NOMO-1 (cell line): ENCODE results near the gene FANCI.

ENCODE experiments used
- DNase-seq, 2 experiments: peaks; one replicate each; lab custom pipeline; 2025; ENCODE audit not compliant: unreplicated experiment in 2 of 2; lab: John Stamatoyannopoulos, UW

FANCI gene

GRCh38 chr15:89330119-89330518 is 86.3 kb downstream of the FANCI start:
- no peak for DNase-seq

DNA sequence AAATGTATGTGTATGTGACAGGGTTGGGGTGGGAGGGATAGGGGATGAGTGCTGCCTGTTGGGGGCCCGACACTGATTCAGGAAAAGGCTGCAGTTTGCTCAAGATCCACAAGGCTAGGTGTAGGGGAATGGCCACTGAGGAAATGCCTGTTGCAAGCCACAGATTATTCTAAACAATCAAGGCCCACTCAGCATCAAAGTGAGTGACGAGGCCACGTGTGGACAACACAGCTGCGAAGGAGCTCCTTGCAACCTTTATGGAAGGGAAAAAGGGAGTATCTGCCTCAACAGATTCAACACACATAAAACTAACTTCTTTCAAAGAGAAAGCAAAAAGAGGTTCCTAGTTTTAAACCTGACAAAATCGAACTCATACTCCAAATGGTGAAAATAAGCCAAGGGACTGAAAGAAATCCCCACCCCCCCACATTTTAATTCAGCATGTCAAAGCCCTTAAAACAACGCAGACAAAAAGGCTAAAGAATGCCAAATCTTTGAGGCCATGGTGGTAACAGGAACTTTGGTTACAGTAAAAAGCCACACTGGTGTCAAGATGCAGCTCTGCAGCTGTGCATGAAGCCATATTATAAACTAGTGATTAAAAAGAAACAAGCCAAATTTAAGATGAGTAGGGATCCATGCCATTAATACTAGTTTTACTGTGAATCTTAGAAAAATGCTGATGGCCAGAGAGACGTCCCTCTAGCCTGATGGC is 87.3 kb downstream of the FANCI start:
- no peak for DNase-seq

- DNase-seq, result no peak
Measured at GRCh38 chr15:89332446-89332845, 88.7 kb downstream of the FANCI start.

DNA sequence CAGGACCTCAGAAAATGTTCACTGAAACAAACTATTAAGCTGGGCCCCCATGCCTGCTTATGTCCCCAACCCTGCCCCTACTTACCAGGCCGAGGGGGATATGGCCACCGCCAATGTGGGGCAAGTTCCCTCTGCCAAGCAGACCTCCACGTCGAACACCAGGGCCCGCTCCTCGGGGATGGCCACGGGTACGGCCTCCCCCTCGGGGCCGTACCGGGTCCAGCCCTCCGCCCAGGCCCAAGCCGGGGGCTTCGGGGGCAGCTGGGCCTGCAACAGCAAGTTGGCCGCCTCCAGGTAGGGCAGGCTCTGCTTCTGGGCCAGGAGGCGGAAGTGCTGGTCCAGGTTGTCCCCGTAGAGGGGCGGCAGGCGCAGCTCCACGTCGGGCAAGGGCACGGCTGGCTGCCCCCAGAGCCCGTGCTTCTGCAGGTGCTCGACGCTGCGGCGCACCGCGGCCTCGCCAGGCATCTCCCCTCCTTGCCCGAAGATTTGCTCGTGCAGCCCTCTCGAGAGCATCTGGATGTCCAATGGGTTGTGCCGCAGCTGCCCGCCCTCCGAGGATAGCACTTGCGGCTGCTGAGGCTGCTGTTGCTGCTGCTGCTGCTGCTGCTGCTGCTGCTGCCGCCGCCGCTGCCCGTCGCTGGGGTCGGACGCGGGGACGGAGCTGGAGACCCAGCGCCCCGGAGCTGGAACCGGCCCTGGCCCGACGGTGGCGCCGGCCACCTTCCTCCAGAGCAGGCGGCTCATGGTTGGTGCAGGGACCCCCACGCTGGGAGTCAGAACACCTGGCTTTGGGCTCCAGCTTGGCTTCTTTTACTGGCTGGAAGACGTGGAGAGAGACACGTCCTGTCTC is 89.5 kb downstream of the FANCI start:
- DNase-seq, result no peak

DNA sequence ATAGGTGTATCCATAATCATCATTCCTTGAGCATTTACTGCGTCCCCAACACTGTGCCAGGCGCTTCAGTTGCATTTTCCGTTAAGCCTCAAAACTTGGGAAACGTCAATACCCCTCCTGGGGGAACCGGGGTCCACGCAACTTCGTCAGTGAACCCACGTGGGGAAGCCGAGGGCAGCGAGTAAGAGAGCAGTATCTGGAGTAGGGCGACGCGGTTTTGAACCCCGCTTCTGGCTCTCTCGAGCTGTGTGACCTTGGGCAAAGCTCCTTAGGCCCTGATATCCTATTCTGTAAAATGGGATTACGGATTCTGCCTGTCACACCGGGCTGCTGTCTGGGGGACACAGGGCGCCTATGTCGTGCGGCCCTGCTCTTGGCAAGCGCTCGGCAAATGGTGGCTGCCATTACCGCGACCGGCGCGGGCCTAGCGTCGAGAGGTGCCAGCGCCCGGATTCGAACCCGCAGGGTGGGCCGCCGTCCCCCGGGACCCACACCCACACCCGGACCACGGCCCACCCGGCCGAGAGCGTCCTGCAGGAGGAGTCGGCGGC is 90.3 kb downstream of the FANCI start:
- peak; percentile 23 to 65 for DNase-seq

- DNase-seq, result peak; percentile 94 to 96
Measured at GRCh38 chr15:89334510-89335297, 90.9 kb downstream of the FANCI start, which contains the start of gene POLG. POLG (minus strand) TSS chr15:89334824; CDS start chr15:89333754, 1,070 bp downstream.

DNA sequence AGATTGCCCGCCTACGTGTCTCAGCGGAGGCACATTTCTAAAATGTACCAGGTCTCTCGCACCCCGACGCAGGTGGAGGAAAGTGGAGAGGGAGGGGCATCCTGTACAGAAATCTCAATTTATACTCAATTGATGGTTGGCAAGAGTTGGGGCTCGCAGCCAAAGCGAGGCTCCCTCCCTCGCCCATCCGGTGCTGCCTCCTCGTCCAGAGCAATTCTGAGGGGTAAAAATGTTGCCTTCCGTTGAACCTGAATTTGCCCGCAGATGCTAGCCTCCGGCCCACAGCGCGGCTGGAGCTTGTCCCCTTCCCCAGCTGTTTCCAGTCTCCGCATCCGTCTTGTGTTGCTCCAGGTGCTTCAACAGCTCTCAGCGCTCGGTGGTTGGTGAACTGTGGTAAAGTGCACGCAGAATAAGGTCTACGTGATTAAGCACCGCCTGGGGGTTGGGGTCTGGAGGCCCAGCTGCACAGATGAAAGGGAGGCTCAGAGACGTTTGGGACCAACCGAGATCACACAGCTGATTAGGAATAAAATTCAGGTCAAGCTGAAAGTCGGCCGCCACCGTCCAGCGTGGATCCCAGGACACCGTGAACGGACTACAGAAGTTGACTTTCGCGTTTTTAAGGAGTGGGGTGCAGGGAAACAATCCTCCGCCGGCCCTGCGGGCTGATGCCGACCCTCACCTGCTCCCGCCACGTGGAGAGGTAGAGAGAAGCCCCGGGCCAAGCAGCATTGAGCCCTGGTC is 91.7 kb downstream of the FANCI start:
- DNase-seq, result no peak

DNA sequence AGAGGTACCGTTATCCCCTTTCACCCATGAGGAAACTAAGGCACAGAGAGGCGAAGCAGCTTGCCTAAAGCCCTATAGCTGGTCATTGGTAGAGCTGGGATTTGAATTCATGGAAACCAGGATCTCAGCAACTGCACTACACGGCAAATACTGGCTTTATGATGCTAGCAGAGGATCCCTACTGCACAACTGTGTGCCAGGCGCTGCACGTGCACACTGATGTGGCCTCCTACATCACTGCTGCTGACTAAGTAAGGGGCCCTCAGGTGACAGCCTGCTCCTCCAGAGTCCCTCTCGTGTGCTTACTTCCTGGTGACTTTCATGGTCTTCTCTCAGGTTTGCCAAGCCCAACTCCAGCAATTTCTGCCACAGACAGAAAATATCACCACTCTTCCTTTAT is 94.3 kb downstream of the FANCI start:
- no peak for DNase-seq

GRCh38 chr15:89340573-89340972 is 96.8 kb downstream of the FANCI start:
- no peak for DNase-seq

GRCh38 chr15:89341316-89342005 is 97.7 kb downstream of the FANCI start:
- no peak for DNase-seq

- DNase-seq, result no peak
Measured at GRCh38 chr15:89342840-89343239, 99.1 kb downstream of the FANCI start.

GRCh38 chr15:89345248-89345647 is 101.5 kb downstream of the FANCI start:
- no peak for DNase-seq

DNA sequence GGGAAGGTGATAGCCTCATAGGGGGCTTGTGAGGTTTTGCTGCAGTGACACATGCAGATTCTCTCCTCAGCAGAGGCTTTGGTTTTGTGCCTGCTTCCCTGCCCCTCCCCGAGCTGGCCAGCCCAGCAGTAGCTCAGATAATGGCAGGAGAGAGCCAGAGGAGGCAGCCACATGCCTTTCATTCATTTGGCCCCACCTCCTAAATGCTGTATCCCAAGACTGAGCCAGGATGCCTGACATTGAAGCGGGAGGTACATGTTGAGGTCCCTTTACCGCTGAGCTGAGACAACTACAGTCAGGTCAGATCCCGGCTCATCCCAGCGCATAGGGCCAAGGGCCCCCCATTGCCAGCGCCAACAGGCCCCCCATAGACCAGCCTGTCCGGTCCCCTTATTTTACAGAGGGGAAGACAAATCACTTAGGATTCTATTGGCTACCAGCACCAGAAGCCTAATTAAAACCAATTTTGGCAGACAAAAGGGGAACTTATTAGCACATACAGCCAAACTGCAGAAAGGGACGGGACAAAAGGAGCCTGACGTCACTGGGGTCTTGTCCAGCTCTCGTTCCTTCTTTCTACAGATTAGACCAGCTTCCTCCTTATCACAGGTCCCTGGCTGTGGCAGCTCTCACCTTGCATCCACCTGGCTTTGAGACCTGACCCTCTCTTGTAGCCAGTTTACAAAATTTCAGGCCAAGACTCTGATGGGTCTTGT is 102.9 kb downstream of the FANCI start:
- DNase-seq, result peak; percentile 56 to 79

DNA sequence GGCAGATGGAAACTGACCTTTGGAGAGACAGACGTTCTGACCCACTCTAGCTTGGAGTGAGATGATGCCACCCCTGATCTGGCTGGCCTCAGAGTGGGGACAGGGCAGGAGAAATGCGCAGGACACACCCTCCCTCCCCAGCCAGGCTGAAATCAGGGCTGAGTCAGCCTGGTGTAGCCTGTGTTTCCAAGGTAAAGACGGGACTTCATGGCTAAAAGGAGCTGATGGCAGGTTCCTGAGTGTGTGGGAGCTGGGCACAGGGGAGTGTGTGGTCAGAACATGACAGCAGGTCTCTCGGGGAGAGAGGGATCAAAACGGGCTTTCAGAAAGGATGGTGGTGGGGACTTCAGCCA is 105.4 kb downstream of the FANCI start:
- no peak for DNase-seq

DNA sequence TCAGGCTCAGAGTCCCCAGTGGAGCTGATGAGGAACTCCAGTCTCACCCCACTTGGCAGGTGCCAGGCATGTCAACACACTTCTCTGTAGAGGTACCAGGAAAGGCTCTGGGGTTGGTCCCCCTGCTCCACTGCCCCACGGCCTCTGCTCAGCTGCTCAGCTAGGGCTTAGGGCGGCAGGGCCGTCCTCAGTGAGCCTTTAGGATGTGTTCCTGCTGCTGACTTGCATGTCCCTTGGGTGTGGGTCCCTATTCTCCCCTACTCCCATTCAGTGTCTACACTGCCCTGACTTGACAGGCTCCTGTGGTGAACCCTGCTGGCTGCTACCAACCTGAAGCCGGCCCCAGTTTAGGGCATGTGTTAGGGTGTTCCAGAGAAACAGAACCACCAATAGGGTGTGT is 108.7 kb downstream of the FANCI start:
- DNase-seq, result no peak

DNA sequence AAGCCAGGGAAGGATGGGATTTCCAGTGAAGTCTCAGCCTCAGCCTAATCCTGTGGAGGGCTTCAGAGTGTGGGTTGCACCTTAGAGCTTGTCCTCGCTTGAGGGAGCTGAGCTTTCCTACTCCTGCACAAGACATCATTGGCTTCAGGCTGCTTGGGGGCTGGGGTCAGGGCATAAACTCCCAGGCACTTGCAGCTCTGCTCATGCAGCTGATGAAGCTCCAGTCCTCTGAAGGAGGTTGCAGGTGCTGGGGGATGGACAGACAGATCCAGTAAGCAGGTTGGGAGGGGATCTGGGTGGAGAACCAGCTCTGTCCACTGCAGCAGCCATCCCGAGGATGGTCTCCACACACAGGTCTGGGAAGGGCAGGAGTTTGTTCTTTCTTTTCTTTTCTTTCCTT is 110.2 kb downstream of the FANCI start:
- no peak for DNase-seq

GRCh38 chr15:89356634-89357298 is 113.0 kb downstream of the FANCI start:
- peak in 1 of 2 experiments; percentile 12 for DNase-seq

DNA sequence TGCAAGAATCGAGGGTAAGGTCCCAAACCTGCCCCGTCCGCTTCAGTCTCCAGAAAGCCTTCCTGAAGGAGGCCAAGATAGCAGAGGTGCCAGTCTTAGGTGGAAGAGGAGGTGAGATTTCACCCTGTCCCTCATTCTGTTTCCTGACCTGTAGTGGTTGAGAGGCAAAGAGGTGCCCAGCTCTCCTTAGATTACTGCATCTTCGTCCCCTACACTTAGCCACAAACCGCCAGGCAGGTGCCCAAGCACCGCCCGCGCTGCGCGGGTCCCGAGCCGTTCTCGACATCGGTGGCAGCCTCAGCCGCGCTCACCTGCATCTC is 114.6 kb downstream of the FANCI start:
- no peak for DNase-seq
